NK-92 (cell line): ENCODE results near the gene ZBTB24.
A peak's percentile ranks its signal among the peaks of the same experiment; 100 is the strongest.
"Not testable (repeated sequence)": the region's sequence is repeated elsewhere in the genome, so short reads cannot be mapped to it uniquely, and the experiment has no call there.

Experiments
- DNase-seq: peaks from one replicate; lab custom pipeline; 2025; ENCODE audit not compliant: unreplicated experiment; lab: John Stamatoyannopoulos, UW

Gene ZBTB24

GRCh38 chr6:109482905-109483734, at the start of gene ZBTB24:
Gene ZBTB24, minus strand, starts transcription at chr6:109483219. Its CDS starts 1,193 bp downstream, at chr6:109482026.
- peak; percentile 43 for DNase-seq

GRCh38 chr6:109531446-109531845, 48.4 kb upstream of the ZBTB24 start:
- no peak for DNase-seq

DNA sequence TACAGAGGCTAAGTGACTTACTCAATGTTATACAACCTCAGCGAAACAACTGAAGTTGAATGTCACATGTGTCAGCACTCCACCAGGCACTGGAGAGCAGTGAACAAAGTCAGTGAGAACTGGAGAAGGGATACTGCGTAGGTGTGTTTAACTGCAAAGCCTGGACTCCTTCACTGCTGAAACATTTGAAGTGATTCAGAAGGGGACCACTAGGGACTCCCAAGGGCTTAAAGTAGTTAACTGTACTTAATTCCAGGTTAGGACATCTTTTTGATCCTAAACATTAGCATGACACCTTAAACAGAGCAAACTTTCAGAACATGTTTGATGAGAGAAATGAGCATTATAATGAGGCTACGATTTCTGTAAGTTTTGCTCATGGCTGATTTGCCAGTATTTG, 45.0 kb upstream of the ZBTB24 start:
- no peak for DNase-seq

- no peak for DNase-seq
Observed at GRCh38 chr6:109526905-109527628, 44.0 kb upstream of the ZBTB24 start.

DNA sequence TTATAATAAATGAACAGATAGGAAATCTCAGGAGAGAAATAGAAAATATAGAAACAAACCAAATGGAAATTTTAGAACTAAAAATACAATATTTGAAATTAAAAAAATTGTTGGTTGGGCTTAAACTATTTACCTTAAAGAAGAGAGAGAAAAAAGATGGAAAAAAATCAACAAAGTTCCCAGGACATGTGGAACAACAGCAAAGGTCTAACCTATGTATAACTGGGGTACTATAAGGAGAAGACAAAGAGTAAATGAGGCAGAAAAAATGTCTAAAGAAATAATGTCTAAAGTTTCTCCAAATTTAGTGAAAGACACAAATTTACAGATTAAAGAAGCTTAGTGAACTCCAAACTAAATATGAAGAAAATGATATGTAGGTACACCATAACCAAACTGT, 41.1 kb upstream of the ZBTB24 start:
- DNase-seq = no peak

GRCh38 chr6:109523478-109523877, 40.5 kb upstream of the ZBTB24 start:
- DNase-seq = no peak

DNA sequence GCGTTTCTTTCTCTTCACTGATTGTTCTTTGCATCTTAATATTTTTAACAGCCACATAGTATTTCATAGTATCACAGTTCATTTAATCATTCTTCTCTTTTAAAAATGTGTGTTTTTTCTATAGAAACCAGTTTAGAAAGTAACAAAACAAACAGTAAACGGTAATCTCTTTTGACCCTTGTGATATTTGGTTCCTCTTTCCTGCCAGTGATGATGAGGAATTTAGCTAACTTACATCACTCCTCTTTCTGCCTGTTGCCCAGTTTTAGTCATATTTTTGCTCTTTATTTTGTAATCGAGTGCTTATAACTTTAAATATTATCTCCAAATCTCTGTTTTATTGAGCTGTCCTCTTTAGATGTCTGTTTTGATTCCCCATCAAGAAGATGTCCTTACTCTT, 38.1 kb upstream of the ZBTB24 start:
- no peak for DNase-seq

- not testable (repeated sequence) for DNase-seq
Observed at GRCh38 chr6:109519647-109520046, 36.6 kb upstream of the ZBTB24 start.

DNA sequence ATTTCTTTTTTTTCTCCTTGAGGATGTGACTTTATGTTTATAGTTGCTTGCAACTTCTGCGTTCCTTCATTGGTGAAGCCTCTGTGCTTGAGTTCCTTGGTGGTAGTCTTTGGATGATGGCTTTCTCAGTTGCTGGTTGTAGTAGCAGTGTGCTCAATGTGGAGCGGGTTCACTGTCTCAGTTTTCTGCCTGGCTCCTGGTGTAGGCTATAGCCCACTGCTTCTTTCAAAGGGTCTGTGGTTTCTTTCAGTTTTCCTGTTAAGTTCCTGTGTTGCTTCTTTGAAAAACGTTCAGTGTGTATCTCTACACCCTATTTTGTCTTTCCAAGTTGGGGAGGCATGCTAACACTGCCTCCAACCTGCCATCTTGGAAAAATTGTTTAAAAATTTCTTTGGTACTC, 33.9 kb upstream of the ZBTB24 start:
- DNase-seq = no peak

GRCh38 chr6:109515781-109516409, 32.9 kb upstream of the ZBTB24 start:
- no peak for DNase-seq

GRCh38 chr6:109514946-109515345, 31.9 kb upstream of the ZBTB24 start:
- no peak for DNase-seq

DNA sequence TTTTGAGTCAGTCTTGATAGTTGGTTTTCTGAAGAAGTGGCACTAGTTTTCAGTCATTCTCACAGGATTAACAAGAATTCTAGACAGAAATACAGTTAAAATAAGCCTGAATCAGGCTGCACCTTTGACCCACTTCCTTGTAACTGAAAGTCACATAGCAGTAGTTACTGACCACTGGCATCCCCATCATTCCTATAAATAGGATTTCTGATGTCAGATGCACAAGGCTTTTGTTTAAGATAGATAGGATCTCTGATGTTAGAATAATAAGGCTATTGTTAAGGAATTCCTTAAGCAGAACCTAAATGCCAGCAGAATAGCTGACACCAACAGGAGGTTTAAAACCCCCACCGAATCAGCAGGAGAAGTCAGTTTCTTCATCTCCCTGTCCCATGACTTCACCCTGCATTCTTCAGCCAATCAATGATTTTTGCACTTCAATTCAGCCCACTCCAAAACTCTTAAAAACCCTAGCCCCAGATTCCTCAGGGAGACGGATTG, 30.6 kb upstream of the ZBTB24 start:
- DNase-seq = no peak

GRCh38 chr6:109512271-109512817, 29.3 kb upstream of the ZBTB24 start:
- DNase-seq = no peak

- no peak for DNase-seq
Observed at GRCh38 chr6:109511832-109512231, 28.8 kb upstream of the ZBTB24 start.

- no peak for DNase-seq
Observed at GRCh38 chr6:109510358-109510757, 27.3 kb upstream of the ZBTB24 start.

DNA sequence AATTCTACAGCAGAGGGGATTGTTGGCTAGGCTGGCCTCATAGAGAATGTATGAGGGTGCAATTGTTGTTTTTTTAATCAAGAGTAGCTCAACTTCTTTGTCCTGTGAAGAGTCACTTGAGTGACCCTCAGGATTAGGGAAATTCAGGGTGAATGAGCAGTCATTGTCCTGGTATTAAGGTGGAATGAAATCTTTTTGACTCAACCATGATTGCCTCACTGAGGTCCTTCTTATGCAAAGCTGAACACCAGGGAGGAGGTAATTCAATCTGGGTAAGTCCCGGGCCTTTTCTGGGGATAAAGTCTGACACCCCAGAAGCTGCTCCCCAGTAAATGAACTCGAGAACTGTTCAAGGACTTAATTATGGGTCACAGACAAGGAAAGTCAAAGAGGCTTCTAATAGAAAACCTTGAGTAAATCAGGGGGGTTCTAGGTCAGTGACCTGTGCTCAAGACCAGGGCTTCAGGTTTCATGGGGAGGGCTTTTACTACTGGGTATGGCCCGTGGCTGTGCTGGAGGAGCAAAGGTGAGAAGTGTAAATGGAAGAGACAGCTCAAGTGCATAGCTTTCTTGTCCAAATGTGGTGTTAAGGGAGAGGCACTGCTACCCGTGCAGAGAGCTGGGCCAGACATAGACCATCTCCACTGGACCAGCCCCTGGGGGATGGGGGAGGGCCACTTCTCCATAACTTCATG, 25.3 kb upstream of the ZBTB24 start:
- DNase-seq = no peak

DNA sequence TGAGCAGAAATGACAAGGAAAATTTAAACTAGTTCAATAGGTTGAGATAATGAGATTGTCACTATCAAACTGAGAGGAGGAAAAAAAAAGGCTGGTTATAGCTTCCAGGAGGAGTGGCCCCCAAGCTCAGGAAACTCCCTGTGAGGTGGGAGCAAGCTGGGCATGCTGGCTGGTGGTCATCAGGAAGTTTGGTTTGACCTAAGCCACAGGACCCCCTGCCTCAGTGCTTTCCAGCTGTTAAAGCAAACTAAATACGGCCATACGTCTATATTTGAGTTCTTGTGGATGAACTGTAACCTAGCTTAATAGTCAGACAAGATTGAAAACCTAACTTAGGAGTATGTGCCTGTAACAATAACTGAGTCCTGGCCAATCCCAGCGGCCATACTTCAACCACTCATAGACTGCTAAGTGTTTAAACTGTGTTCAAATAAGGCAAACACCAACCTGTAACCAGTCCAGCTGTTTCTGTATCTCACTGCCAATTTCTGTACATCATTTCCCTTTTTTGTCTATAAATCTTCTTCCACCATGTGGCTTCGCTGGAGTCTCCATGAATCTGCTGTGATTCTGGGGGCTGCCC, 24.6 kb upstream of the ZBTB24 start:
- no peak for DNase-seq

GRCh38 chr6:109506841-109507240, 23.8 kb upstream of the ZBTB24 start:
- DNase-seq = no peak

GRCh38 chr6:109506314-109506713, 23.3 kb upstream of the ZBTB24 start:
- DNase-seq = no peak
